C4-2B (cell line): ENCODE results near the gene LSM11.
A peak's percentile ranks its signal among the peaks of the same experiment; 100 is the strongest.
"Not testable (repeated sequence)": the region's sequence is repeated elsewhere in the genome, so short reads cannot be mapped to it uniquely, and the experiment has no call there.

Experiments used
- H3K27ac ChIP-seq: fragments of 450-650 bp; 2 replicates; pipeline ENCODE4 v1.5.1; 2017
- CTCF ChIP-seq: fragments of 450-650 bp; conservative IDR thresholded peaks from 2 replicates; pipeline ENCODE4 v1.5.1; 2017; ENCODE audit warnings: mild to moderate bottlenecking
- ZFX ChIP-seq: fragments of 450-650 bp; IDR thresholded peaks from 2 replicates; pipeline ENCODE4 v1.6.1; 2017

Gene LSM11

GRCh38 chr5:157713830-157714595 lies 29.5 kb upstream of the LSM11 start:
- no peak overlapping the region for H3K27ac ChIP-seq
- TF ChIP-seq ZFX (no peak), CTCF (no peak)

DNA sequence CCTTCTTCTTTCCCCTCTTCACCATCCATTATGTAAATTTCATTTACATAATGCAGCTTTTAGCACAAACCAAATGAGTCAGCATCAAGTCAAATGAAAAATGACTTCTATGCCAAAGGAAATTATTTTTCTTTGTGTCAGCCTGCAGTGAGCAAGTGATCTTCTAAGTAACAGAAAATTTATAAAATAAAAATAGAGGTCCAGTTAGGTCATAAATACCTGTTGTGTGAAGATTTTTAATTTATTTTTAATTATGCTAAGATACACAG lies 29.0 kb upstream of the LSM11 start:
- no peak for TF ChIP-seq ZFX
- no peak for TF ChIP-seq CTCF
- no peak overlapping the region for H3K27ac ChIP-seq

GRCh38 chr5:157718519-157718918 lies 25.0 kb upstream of the LSM11 start:
- H3K27ac ChIP-seq: no peak overlapping the region
- no peak for TF ChIP-seq ZFX
- peak; percentile 75 for TF ChIP-seq CTCF

GRCh38 chr5:157719245-157719644 lies 24.3 kb upstream of the LSM11 start:
- H3K27ac ChIP-seq: no peak overlapping the region
- TF ChIP-seq CTCF (no peak), ZFX (no peak)

DNA sequence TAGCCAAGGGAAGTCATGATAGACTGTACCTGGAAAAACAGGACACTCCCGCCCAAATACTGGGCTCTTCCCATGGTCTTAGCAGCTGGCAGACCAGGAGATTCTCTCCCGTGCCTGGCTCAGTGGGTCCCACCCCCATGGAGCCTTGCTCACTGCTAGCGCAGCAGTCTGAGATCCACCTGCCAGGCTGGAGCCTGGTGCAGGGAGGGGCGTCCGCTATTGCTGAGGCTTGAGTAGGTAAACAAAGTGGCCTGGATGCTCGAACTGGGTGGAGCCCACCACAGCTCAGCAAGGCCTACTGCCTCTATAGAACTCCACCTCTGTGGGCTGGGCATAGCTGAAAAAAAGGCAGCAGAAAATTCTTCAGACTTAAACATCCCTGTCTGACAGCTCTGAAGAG lies 22.4 kb upstream of the LSM11 start:
- TF ChIP-seq ZFX: no peak
- TF ChIP-seq CTCF: no peak
- no peak overlapping the region for H3K27ac ChIP-seq

- not testable (repeated sequence) for H3K27ac ChIP-seq
Observed at GRCh38 chr5:157722895-157723294, 20.6 kb upstream of the LSM11 start.

GRCh38 chr5:157726607-157727006 lies 16.9 kb upstream of the LSM11 start:
- H3K27ac ChIP-seq: not testable (repeated sequence)

DNA sequence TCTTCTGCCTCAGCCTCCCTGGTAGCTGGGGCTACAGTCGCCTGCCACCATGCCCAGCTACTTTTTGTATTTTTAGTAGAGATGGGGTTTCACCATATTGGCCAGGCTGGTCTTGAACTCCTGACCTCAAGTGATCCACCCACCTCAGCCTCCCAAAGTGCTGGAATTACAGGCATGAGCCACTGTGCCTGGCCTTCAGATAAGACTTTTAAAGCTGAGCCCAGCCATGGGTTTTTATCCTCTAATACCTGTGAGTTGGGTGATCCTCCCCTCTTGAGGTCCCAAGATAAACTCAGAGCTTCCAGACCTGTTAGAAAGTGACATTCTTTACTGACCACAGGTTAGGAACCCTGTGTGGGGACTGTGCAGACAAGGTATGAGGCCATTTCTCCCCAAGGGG lies 15.7 kb upstream of the LSM11 start:
- H3K27ac ChIP-seq: not testable (repeated sequence)

GRCh38 chr5:157729858-157730257 lies 13.7 kb upstream of the LSM11 start:
- no peak overlapping the region for H3K27ac ChIP-seq

More at GRCh38 chr5:157729858-157730257, 13.7 kb upstream of the LSM11 start:
- TF ChIP-seq CTCF (no peak), ZFX (no peak)
